ENCODE measurements around the gene TAGLN. TPM values are rescaled to one million over a fixed set of nuclear protein-coding genes. Genes with fewer than 3 reads are reported as not detected.

TAGLN gene
- total RNA-seq, 2 experiments from 2014 or later, result 8.4 to 9.5 TPM

GRCh38 chr11:117171007-117171403 is 28.2 kb upstream of the TAGLN start:
- no peaks in the 10 kb centered on the region for H3K4me1 ChIP-seq (ENCODE audit: insufficient read depth, low read length)
- no peak overlapping the region for H3K27ac Mint-ChIP-seq
- no peak overlapping the region for H3K27ac ChIP-seq (ENCODE audit: low read depth in 1 of 2, low read length in 2 of 2)
- TF ChIP-seq CTCF (IDR thresholded peaks at IDR 0.05), result no peak
- H3K27me3 ChIP-seq (ENCODE audit: control insufficient read depth in 1 of 2, insufficient read depth in 2 of 2, low read length in 2 of 2), result no peaks in the 10 kb centered on the region
- DNase-seq (no peak), ATAC-seq (ENCODE audit: poor library complexity) (no peak)
- ChIA-PET CTCF (interaction anchor here (0.7 kb wide), 1 partner anchor 65 kb away, joined by 3 read pairs; no protein-coding TSS in a partner anchor), POLR2A (interaction anchor here (3.0 kb wide), 1 partner anchor 27 kb away, joined by 16 read pairs; the partner anchor contains the start of gene PAFAH1B2)
- intact Hi-C loops (cut with DNase I, micrococcal nuclease), result no loop called here
- peaks cover 46% of the 10 kb centered on the region for H3K36me3 Mint-ChIP-seq (ENCODE audit: low read depth)
- peaks cover 10% of the 10 kb centered on the region for H3K4me1 Mint-ChIP-seq (ENCODE audit: low read depth)
- no peaks in the 10 kb centered on the region for H3K9me3 Mint-ChIP-seq
- no peaks in the 10 kb centered on the region for H3K9me3 ChIP-seq (ENCODE audit: control insufficient read depth in 1 of 2, insufficient read depth in 1 of 2, low read length in 2 of 2)
- H3K4me3 Mint-ChIP-seq, result no peak overlapping the region
- no peak overlapping the region for H3K4me3 ChIP-seq (ENCODE audit: low read length)
- no peaks in the 10 kb centered on the region for H3K27me3 Mint-ChIP-seq
- H3K36me3 ChIP-seq (ENCODE audit: insufficient read depth, low read length), result peaks cover 37% of the 10 kb centered on the region

DNA sequence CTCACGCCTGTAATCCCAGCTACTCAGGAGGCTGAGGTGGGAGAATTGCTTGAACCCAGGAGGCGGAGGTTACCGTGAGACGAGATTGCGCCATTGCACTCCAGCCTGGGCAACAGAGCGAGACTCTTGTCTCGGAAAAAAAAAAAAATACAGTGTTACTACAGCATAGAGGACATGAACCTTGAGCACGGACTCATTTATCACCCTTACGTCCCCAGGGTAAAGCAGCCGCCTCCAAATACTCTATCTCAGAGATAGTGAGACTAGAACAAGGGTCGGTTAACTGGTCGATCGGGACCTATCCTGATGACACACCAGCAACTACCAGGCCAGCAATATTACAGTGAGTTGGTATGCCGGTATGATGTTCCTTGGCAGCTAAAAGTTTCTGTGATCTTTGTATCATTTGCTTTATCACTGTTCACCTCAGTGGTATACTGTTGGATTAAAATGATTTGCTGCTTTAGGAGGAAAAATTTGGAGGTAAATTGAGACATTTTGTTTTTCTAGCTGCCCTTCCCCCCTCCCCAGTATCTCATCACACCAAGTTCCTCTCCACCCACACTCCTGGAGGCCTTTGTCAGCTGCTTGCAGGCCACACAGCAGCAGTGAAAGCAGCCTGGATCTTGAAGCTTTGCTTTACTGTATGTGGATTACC is 27.6 kb upstream of the TAGLN start:
- Mint-ChIP-seq H3K4me3 (no peak overlapping the region), H3K36me3 (ENCODE audit: low read depth) (peaks cover 41% of the 10 kb centered on the region), H3K4me1 (ENCODE audit: low read depth) (peaks cover 10% of the 10 kb centered on the region), H3K27me3 (no peaks in the 10 kb centered on the region), H3K9me3 (no peaks in the 10 kb centered on the region), H3K27ac (peak overlapping the region; percentile 47)
- Histone ChIP-seq H3K36me3 (ENCODE audit: insufficient read depth, low read length) (peaks cover 33% of the 10 kb centered on the region), H3K9me3 (ENCODE audit: control insufficient read depth in 1 of 2, insufficient read depth in 1 of 2, low read length in 2 of 2) (no peaks in the 10 kb centered on the region), H3K27ac (ENCODE audit: low read depth in 1 of 2, low read length in 2 of 2) (no peak overlapping the region), H3K27me3 (ENCODE audit: control insufficient read depth in 1 of 2, insufficient read depth in 2 of 2, low read length in 2 of 2) (no peaks in the 10 kb centered on the region), H3K4me3 (ENCODE audit: low read length) (no peak overlapping the region), H3K4me1 (ENCODE audit: insufficient read depth, low read length) (no peaks in the 10 kb centered on the region)
- CTCF ChIA-PET, result interaction anchor here (1.3 kb wide), 1 partner anchor 10 kb away, joined by 5 read pairs; no protein-coding TSS in a partner anchor
- no peak for ATAC-seq (ENCODE audit: poor library complexity)
- POLR2A ChIA-PET, result interaction anchor here (0.8 to 3.0 kb wide), 3 partner anchors 8 to 58 kb away, joined by 3 to 16 read pairs (median 4); partner anchors contain the start of gene PAFAH1B2
- no peak for TF ChIP-seq CTCF (IDR thresholded peaks at IDR 0.05)
- intact Hi-C loops (cut with DNase I, micrococcal nuclease), result no loop called here
- no peak for DNase-seq

DNA sequence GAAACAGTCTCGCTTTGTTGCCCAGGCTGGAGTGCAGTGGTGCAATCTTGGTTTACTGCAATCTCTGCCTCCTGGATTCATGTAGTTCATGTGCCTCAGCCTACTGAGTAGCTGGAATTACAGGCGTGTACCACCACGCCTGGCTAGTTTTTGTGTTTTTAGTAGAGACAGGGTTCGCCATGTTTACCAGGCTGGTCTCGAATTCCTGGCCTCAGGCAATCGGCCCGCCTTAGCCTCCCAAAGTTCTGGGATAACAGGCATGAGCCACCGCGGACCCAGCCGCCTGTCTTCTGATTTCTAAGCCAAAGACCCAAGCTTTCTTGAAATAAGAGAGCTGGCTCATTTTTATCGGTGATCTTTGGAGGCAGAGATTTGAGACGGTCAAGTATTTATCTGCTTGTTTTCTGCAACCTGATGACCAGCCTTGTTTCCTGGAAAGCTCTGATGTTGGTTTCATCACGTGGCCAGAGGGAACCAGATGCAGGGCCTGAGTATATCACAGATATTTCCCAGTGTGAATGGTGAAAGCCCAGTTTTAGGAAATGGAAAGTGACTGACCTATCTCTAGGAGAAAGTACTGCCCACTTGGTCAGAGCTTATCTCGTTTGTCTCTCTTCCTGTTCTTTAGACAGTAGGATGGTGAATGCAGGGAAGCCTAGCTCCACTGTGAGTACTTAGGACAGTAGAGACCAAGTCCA is 26.3 kb upstream of the TAGLN start:
- DNase-seq, result no peak
- Histone ChIP-seq H3K27me3 (ENCODE audit: control insufficient read depth in 1 of 2, insufficient read depth in 2 of 2, low read length in 2 of 2) (no peaks in the 10 kb centered on the region), H3K4me1 (ENCODE audit: insufficient read depth, low read length) (no peaks in the 10 kb centered on the region), H3K9me3 (ENCODE audit: control insufficient read depth in 1 of 2, insufficient read depth in 1 of 2, low read length in 2 of 2) (no peaks in the 10 kb centered on the region), H3K27ac (ENCODE audit: low read depth in 1 of 2, low read length in 2 of 2) (no peak overlapping the region), H3K4me3 (ENCODE audit: low read length) (no peak overlapping the region), H3K36me3 (ENCODE audit: insufficient read depth, low read length) (peaks cover 22% of the 10 kb centered on the region)
- peaks cover 27% of the 10 kb centered on the region for H3K36me3 Mint-ChIP-seq (ENCODE audit: low read depth)
- no peak for ATAC-seq (ENCODE audit: poor library complexity)
- CTCF ChIA-PET, result interaction anchor here (1.3 kb wide), 1 partner anchor 8 kb away, joined by 5 read pairs; no protein-coding TSS in a partner anchor
- POLR2A ChIA-PET, result interaction anchor here (1.6 to 3.0 kb wide), 2 partner anchors 9 to 29 kb away, joined by 4 to 16 read pairs; partner anchors contain the start of gene PAFAH1B2
- no peaks in the 10 kb centered on the region for H3K9me3 Mint-ChIP-seq
- H3K27me3 Mint-ChIP-seq, result no peaks in the 10 kb centered on the region
- H3K27ac Mint-ChIP-seq, result peak overlapping the region; percentile 39
- peaks cover 13% of the 10 kb centered on the region for H3K4me1 Mint-ChIP-seq (ENCODE audit: low read depth)
- no peak for TF ChIP-seq CTCF (IDR thresholded peaks at IDR 0.05)
- H3K4me3 Mint-ChIP-seq, result no peak overlapping the region
- intact Hi-C loops (cut with DNase I, micrococcal nuclease), result no loop called here
